ENCODE measurements around the gene HUS1. TPM values are rescaled to one million over a fixed set of nuclear protein-coding genes. Genes with fewer than 3 reads are reported as not detected.

HUS1 gene
- total and polyA plus RNA-seq, 8 donors: 22.8 to 38.7 (median 29.1) TPM

DNA sequence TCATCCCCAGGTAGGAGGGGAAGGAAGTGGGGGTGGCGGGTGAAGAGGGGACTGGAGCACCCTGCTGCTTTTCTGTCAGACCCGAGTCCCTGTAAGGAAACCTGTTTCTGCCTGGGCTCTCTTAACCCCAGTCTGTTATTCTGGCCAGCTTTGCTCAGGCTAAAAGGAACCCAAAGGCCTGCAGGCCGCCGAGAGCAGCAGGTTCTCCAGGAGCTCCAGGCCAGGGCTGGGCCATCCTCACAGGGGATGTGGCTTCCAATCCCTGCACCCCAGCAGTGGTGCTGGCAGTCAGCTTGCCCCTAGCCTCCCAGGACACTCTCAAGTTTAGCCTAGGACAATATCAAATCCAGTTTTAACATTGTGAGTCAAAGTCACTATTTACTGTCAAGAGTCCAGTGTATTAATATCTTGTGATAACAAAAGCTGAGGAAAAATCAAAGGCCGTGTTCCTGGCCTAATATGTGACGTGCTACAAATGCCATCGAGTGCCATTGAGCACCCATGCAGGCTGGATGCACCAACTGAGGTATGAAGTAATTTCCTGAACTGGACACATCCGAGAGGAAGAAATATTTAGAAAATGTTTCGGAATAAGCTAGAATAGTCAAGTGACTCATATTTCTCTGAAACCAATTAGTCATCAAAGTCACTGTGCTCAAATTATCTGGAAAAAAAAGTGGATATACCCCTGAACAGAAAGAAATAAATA lies 38.1 kb downstream of the HUS1 start:
- no peaks in the 10 kb centered on the region for H3K27me3 ChIP-seq
- H3K27ac ChIP-seq: peak overlapping the region; percentile 44 to 84
- intact Hi-C loops (cut with DNase I): no loop called here
- TF ChIP-seq, protein P1, sequence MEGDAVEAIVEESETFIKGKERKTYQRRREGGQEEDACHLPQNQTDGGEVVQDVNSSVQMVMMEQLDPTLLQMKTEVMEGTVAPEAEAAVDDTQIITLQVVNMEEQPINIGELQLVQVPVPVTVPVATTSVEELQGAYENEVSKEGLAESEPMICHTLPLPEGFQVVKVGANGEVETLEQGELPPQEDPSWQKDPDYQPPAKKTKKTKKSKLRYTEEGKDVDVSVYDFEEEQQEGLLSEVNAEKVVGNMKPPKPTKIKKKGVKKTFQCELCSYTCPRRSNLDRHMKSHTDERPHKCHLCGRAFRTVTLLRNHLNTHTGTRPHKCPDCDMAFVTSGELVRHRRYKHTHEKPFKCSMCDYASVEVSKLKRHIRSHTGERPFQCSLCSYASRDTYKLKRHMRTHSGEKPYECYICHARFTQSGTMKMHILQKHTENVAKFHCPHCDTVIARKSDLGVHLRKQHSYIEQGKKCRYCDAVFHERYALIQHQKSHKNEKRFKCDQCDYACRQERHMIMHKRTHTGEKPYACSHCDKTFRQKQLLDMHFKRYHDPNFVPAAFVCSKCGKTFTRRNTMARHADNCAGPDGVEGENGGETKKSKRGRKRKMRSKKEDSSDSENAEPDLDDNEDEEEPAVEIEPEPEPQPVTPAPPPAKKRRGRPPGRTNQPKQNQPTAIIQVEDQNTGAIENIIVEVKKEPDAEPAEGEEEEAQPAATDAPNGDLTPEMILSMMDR (IDR thresholded peaks at IDR 0.05): no peak
- H3K9me3 ChIP-seq: no peaks in the 10 kb centered on the region
- no peak for DNase-seq
- H3K4me3 ChIP-seq: no peak overlapping the region
- H3K4me1 ChIP-seq: peaks cover 15 to 41% of the 10 kb centered on the region in 2 donors
- peak; percentile 31 for ATAC-seq
- no peaks in the 10 kb centered on the region for H3K36me3 ChIP-seq

DNA sequence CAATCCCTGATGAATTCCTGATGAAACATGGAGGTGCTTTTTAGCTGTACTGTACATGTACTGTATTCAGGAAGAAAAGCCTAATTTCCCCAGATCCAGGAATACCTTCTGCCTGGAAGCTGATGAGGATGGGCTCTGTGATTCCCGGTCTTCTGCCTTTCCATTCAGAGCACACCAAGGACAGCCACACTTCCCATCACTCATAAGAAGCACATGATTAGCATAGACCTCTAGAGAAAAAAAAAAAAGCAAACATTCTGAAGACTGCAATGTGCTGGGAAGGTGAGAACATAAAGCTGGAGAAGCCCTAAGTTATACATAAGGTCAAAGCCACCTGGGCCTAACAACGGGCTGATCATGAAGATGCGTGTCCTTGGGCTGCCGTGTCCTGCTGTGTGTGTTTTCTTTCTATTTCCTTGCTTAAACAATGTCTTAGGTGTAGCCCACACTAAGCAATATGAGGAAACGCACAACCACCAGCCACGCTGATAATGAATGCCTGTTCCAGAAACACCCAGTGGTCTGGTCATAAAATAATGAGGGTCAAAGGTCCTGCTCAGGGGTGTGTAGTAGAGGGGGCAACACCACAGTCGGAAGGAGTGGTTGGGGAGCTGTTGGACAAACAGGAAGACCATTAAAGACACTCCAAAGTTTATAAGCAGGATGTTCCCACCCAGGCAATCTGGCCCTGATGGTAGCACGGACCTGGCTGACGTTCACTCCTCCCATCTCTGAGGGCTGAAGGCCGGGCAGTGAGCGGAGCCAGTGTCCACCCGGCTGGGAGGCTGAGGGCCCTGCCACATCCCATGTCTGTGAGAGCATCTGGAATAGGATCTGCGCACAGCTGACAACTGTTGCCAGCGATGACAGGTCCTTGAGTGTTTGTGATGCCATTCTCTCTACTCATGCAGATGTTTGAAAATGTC lies 39.1 kb downstream of the HUS1 start:
- peaks cover 15 to 38% of the 10 kb centered on the region in 2 donors for H3K4me1 ChIP-seq
- no peak overlapping the region for H3K4me3 ChIP-seq
- H3K27ac ChIP-seq: peak overlapping the region in 1 of 2 donors; percentile 84
- no peak for DNase-seq
- no peak for ATAC-seq
- intact Hi-C loops (cut with DNase I): no loop called here
- no peaks in the 10 kb centered on the region for H3K27me3 ChIP-seq
- TF ChIP-seq, protein P1 (IDR thresholded peaks at IDR 0.05): no peak
- no peaks in the 10 kb centered on the region for H3K9me3 ChIP-seq
- H3K36me3 ChIP-seq: no peaks in the 10 kb centered on the region

DNA sequence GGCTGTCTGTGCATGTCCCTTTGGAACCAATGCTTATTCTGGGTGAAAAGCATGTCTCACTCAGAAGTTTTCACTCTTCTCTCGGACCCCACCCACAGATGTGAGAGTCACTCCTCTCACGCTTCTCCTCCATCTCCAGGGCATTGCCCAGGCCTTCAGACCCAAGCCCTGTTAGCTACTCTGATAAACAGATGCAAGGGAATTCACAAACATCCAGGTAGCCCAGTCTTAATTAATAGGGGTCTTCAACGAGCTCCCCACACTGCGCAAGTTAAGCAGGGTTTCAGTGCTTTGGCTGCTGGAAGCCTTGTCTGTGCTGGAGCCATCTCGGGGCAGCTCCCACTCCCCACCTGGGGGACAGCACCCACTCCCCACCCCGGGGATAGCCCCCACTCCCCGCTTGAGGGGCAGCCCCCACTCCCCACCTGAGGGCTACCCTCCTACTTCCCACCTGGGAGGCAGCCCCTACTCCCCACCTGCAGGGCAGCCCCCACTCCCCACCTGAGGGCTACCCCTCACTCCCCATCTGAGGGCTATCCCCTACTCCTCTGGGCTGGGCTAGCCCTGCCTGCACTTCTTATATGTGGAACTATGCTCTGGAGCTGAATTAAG lies 39.9 kb downstream of the HUS1 start:
- TF ChIP-seq, protein P1 (IDR thresholded peaks at IDR 0.05): no peak
- H3K4me3 ChIP-seq: no peak overlapping the region
- DNase-seq: no peak
- H3K4me1 ChIP-seq: peaks cover 15 to 38% of the 10 kb centered on the region in 2 donors
- intact Hi-C loops (cut with DNase I): no loop called here
- no peaks in the 10 kb centered on the region for H3K36me3 ChIP-seq
- no peaks in the 10 kb centered on the region for H3K27me3 ChIP-seq
- no peaks in the 10 kb centered on the region for H3K9me3 ChIP-seq
- ATAC-seq: no peak
- peak overlapping the region in 1 of 2 donors; percentile 10 for H3K27ac ChIP-seq

DNA sequence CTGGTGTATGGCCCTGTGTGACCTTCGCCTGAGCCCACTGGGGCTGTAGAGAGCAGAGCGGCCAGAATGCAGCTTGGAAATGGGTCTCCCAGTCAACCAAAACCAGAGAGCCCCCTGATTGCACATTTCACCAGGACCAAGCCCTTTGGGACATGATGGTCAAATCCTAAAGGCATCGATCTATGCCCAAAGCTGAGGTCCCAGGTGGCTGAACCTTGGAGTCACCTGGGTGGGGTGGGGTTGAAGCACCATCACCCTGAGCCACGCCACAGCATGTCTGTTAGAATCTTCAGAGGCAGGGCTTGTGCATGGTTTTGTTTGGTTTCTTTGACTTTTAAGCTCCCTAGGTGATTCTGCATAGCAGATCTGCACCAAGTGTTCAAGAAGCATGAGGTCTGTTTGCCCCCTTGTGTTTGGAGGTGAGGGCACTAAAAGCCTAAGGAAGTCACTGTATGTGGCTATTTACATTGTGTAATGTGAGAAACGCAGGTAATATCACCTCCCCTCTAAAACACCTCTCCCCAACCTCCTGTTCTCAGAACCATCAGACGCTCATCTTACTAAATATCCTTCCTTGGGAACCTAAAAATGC lies 40.7 kb downstream of the HUS1 start:
- peaks cover 15 to 37% of the 10 kb centered on the region in 2 donors for H3K4me1 ChIP-seq
- DNase-seq (no peak), ATAC-seq (no peak)
- no peak overlapping the region for H3K27ac ChIP-seq
- no peaks in the 10 kb centered on the region for H3K27me3 ChIP-seq
- no peaks in the 10 kb centered on the region for H3K9me3 ChIP-seq
- intact Hi-C loops (cut with DNase I): no loop called here
- TF ChIP-seq, protein P1 (IDR thresholded peaks at IDR 0.05): no peak
- no peaks in the 10 kb centered on the region for H3K36me3 ChIP-seq
- no peak overlapping the region for H3K4me3 ChIP-seq
